GM10266 (cell line): ENCODE measurements around the gene TENM4.

ENCODE experiments used
- DNase-seq: peaks from one replicate; pipeline ENCODE4 v3.0.0; 2012; ENCODE audit errors: extremely low spot score
- TF ChIP-seq, protein P1 (sequence below): IDR thresholded peaks from 2 replicates; pipeline ENCODE4 v1.5.1; 2012; ENCODE audit warnings: mild to moderate bottlenecking, low read depth; ENCODE audit not compliant: control insufficient read depth, insufficient read depth; ENCODE audit errors: missing control alignments

TENM4 gene

DNA sequence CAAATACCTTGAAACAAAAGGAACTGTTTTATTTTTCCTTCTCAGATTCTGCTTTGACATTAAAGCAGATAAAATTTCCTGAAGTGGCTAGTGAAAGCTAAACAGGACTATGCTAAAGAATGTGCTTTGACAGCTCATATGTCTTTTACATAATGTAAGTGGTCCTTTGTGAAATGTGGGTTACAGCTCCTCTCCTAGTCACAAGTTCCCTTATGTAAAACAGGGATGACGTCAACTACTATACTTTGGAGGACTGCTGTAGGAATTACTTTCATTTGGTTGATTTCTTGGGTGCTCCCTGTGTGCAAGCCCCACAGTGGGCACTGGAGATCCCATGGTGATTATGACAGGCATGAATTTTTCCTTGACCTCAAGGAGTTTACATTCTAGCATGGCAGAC is 649.6 kb downstream of the TENM4 start:
- no peak for DNase-seq
- TF ChIP-seq, protein P1, sequence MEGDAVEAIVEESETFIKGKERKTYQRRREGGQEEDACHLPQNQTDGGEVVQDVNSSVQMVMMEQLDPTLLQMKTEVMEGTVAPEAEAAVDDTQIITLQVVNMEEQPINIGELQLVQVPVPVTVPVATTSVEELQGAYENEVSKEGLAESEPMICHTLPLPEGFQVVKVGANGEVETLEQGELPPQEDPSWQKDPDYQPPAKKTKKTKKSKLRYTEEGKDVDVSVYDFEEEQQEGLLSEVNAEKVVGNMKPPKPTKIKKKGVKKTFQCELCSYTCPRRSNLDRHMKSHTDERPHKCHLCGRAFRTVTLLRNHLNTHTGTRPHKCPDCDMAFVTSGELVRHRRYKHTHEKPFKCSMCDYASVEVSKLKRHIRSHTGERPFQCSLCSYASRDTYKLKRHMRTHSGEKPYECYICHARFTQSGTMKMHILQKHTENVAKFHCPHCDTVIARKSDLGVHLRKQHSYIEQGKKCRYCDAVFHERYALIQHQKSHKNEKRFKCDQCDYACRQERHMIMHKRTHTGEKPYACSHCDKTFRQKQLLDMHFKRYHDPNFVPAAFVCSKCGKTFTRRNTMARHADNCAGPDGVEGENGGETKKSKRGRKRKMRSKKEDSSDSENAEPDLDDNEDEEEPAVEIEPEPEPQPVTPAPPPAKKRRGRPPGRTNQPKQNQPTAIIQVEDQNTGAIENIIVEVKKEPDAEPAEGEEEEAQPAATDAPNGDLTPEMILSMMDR = no peak

DNA sequence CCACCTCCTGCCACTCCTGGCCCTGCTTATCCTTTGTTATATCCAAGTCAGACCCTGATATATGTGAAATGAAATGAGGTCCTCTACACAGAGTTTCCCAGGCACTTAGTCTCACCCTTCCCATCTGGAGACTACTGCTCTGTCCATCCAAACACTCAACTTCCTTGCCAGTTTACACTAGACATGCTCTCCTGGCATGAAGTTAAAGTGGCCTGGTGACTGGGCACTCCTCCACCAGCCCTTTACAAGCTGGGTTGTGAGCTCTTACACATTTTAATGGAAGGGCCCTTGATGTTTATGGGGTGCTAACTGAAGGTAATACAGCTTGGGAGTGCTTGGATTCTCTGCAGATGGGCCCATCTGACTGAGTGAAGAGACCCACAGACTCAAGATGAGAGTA is 650.0 kb downstream of the TENM4 start:
- TF ChIP-seq, protein P1 = no peak
- DNase-seq = no peak

DNA sequence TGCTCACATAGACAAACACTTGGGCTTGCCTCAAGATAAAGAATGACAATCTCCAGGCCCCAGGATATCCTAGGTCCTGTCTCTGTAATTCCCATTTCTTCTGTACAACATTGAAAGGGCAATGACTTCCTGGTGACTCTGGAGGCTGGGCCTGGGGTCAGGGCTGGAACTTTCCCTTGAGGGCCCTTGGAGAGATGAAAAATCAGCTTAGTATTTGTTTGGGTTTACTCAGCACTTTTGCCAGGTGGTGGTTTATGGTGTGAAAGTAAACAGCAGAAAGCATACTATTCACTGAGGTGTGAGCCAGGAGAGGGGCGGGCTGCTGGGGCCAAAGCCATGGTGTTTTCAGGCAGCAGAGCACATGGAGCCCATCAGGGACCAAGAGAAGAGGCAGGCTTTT is 651.5 kb downstream of the TENM4 start:
- DNase-seq = no peak

DNA sequence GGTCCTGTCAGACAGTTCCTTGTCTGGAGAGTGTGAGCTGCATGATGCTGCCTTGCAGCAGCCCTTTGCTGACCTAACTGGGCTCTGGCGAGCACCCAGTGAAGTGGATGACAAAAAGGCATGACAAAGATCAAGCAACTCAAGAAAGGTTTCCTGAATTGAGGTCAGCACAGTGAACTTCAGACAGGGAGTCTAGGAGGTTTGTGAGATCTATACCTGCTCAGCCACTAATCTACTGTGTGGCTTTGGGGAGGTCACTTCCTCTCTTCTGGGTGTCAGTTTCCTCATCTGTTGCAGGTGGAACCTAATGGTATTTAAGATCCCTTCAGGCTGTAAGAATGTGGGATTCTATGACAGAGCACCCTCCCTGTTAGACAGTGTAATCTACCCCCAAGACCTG is 652.3 kb downstream of the TENM4 start:
- TF ChIP-seq, protein P1 = no peak
- DNase-seq = no peak

More for the DNA sequence above, 651.5 kb downstream of the TENM4 start:
- TF ChIP-seq, protein P1 = no peak

DNA sequence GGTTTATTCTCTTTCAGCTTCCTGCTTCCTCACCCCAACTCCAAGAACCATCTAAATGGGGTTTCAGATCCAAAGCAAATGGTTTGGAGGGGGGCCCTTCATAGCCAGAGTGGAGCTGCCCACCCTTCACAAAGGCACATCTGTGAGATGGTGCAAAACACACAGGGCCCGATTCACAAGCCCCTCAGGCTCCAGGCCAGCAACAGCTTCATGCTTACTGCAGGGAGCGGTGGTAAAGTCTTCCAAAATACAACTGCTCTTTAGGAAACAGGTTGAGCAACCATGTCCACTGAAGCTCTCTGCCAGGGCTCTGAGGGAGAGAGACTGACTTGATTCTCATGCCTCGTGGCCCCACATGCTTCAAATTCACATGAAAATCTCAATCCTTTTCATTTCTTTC is 653.1 kb downstream of the TENM4 start:
- TF ChIP-seq, protein P1 = no peak
- no peak for DNase-seq

DNA sequence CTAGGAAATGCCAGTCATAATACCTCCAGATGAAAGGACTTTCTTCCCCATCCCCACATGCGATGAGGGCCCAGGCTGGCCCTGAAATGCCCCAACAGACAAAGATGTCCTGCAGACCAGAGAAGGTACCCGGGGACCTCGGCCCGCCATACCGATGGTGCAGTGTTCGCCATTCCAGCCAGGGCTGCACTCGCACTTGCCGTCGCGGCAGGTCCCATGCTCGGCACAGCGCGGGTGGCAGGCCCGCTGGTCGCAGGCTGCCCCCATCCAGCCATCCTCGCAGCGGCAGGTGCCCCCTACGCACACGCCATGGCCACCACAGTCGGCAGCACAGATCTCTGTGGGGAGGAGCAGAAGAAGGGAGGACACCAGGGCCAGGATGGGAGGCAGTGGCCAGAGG is 654.1 kb downstream of the TENM4 start:
- DNase-seq = no peak
- TF ChIP-seq, protein P1 = no peak

DNA sequence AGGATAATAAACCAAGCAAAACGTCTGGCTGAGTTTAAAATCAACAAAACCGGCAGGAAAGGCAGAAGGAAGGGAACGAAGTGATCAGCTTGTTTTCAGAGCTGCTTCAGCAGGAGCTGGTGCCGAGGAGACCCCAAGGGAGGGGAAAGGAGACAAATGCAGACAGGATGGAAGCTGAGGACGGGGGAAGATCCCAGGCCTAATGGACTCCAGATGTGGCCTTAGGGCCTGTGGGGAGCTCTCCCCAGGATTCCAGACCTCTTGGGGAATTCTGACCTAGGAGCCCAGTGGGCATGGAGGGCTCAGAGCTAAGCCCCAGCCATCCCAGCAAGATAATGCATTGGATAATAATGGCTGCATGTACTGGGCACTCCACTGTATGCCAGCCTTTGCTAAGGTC is 654.7 kb downstream of the TENM4 start:
- no peak for DNase-seq

More for the DNA sequence above, 654.7 kb downstream of the TENM4 start:
- TF ChIP-seq, protein P1 = no peak
